ENCODE data around the gene CREB3L2. TPM values are rescaled to one million over a fixed set of nuclear protein-coding genes. Genes with fewer than 3 reads are reported as not detected.

The CREB3L2 gene
- total RNA-seq, 1 experiment from 2014 or later: 41.2 TPM

- H3K27ac ChIP-seq: no peak overlapping the region
- no peaks in the 10 kb centered on the region for H3K9me3 ChIP-seq (ENCODE audit: insufficient read depth, low read depth)
- intact Hi-C loops (cut with micrococcal nuclease; ENCODE audit: unreplicated experiment): no loop called here
- H3K4me2 ChIP-seq: no peak overlapping the region
- peaks cover 19% of the 10 kb centered on the region; the same call in 1 of the 2 replicates for H3K27me3 ChIP-seq (ENCODE audit: insufficient read depth, low read depth)
- no peaks in the 10 kb centered on the region for H4K20me1 ChIP-seq (ENCODE audit: insufficient read depth)
- ChIA-PET CTCF (no interaction called here), POLR2A (ENCODE audit: unreplicated experiment) (no interaction called here)
- no peaks in the 10 kb centered on the region for H3F3A ChIP-seq (ENCODE audit: insufficient read depth, low read depth)
- no peaks in the 10 kb centered on the region for H3K9me2 ChIP-seq (ENCODE audit: insufficient read depth)
- H2AFZ ChIP-seq: no peak overlapping the region
- DNase-seq: no peak
- no peaks in the 10 kb centered on the region for H3K4me1 ChIP-seq (replicated peaks; ENCODE audit: insufficient read depth)
- H3K4me3 ChIP-seq: no peak overlapping the region
- no peaks in the 10 kb centered on the region for H3K36me3 ChIP-seq (ENCODE audit: low read depth)
- TF ChIP-seq CTCF (conservative IDR thresholded peaks at IDR 0.05): no peak
- TF ChIP-seq EZH2 (IDR thresholded peaks at IDR 0.05; ENCODE audit: low read depth): no peak
- BruUV-seq (replicated peaks): no TSS peak
- H3K79me2 ChIP-seq (ENCODE audit: low read depth): no peaks in the 10 kb centered on the region
These were observed 176.4 kb downstream of the CREB3L2 start for GRCh38 chr7:137825489-137825888.

Other genes starting within 250 kb of the CREB3L2 start
- 0.41 and 0.65 TPM in 2 replicates for gene DGKI, start 155.1 kb downstream of the CREB3L2 start, total RNA-seq (2021)
- gene AKR1D1, start 74.4 kb upstream of the CREB3L2 start, total RNA-seq (2021): not detected in 2 replicates

Measured in PC-9 (cell line).